OCI-LY3 (cell line): Measurements from ENCODE around the gene CPZ.

Source experiments
- EZH2phosphoT487 ChIP-seq: fragments of 200-600 bp; shearing (Covaris generic); IDR thresholded peaks from 2 replicates; pipeline ENCODE4 v1.6.1; 2018; ENCODE audit warnings: antibody characterized with exemption, mixed run types, low read depth
- TF ChIP-seq, protein P1 (sequence below): fragments of 200-600, 300-600 bp; sonication (generic); IDR thresholded peaks from 2 replicates; pipeline ENCODE4 v1.5.1; 2014; ENCODE audit warnings: antibody characterized with exemption, low read length, low read depth

GRCh38 chr4:8578717-8579116 lies 13.8 kb upstream of the CPZ start:
- no peak for TF ChIP-seq EZH2phosphoT487
- TF ChIP-seq, protein P1, sequence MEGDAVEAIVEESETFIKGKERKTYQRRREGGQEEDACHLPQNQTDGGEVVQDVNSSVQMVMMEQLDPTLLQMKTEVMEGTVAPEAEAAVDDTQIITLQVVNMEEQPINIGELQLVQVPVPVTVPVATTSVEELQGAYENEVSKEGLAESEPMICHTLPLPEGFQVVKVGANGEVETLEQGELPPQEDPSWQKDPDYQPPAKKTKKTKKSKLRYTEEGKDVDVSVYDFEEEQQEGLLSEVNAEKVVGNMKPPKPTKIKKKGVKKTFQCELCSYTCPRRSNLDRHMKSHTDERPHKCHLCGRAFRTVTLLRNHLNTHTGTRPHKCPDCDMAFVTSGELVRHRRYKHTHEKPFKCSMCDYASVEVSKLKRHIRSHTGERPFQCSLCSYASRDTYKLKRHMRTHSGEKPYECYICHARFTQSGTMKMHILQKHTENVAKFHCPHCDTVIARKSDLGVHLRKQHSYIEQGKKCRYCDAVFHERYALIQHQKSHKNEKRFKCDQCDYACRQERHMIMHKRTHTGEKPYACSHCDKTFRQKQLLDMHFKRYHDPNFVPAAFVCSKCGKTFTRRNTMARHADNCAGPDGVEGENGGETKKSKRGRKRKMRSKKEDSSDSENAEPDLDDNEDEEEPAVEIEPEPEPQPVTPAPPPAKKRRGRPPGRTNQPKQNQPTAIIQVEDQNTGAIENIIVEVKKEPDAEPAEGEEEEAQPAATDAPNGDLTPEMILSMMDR = no peak
